HPDE6-E6E7 (cell line): ENCODE measurements around the gene CHCHD1.
"Not testable (repeated sequence)": the region's sequence is repeated elsewhere in the genome, so short reads cannot be mapped to it uniquely, and the experiment has no call there.

Experiments used
- DNase-seq: peaks from one replicate; pipeline ENCODE4 v3.0.0; 2011; ENCODE audit warnings: missing footprints; ENCODE audit errors: extremely low spot score

The CHCHD1 gene

GRCh38 chr10:73810735-73811465, 29.1 kb downstream of the CHCHD1 start:
- peak; percentile 23 for DNase-seq

- DNase-seq = no peak
These were observed 30.8 kb downstream of the CHCHD1 start for GRCh38 chr10:73812657-73813056.

- DNase-seq = no peak
These were observed 31.5 kb downstream of the CHCHD1 start for GRCh38 chr10:73813333-73813732.

- no peak for DNase-seq
These were observed 32.5 kb downstream of the CHCHD1 start for GRCh38 chr10:73814276-73814895.

- DNase-seq = no peak
These were observed 33.3 kb downstream of the CHCHD1 start for GRCh38 chr10:73814896-73815718.

- DNase-seq = no peak
These were observed 33.8 kb downstream of the CHCHD1 start for GRCh38 chr10:73815719-73816030.

GRCh38 chr10:73816917-73817729, 35.3 kb downstream of the CHCHD1 start:
- no peak for DNase-seq

- no peak for DNase-seq
These were observed 36.0 kb downstream of the CHCHD1 start for GRCh38 chr10:73817826-73818225.

GRCh38 chr10:73818402-73818801, 36.6 kb downstream of the CHCHD1 start:
- DNase-seq = no peak

- no peak for DNase-seq
These were observed 37.2 kb downstream of the CHCHD1 start for GRCh38 chr10:73819081-73819480.

GRCh38 chr10:73819513-73820093, 37.8 kb downstream of the CHCHD1 start:
- DNase-seq = peak; percentile 33

GRCh38 chr10:73823391-73823790, 41.5 kb downstream of the CHCHD1 start:
- DNase-seq = no peak

- no peak for DNase-seq
These were observed 42.4 kb downstream of the CHCHD1 start for GRCh38 chr10:73824146-73824725.

- DNase-seq = peak; percentile 65
These were observed 45.7 kb downstream of the CHCHD1 start for GRCh38 chr10:73827346-73828089.

- no peak for DNase-seq
These were observed 46.3 kb downstream of the CHCHD1 start for GRCh38 chr10:73828161-73828560.

- not testable (repeated sequence) for DNase-seq
These were observed 47.2 kb downstream of the CHCHD1 start for GRCh38 chr10:73829090-73829489.
